Left lung (tissue), 14 donors: ENCODE measurements around the gene EPS8. TPM values are rescaled to one million over a fixed set of nuclear protein-coding genes. Genes with fewer than 3 reads are reported as not detected.

ENCODE experiments used
- ATAC-seq: fragments of 200-7000 bp; cut with Tn5 transposase; one replicate; pipeline ENCODE4 v1.9.1; 2020; ENCODE audit warnings: moderate library complexity
- DNase-seq, 4 donors: peaks; one replicate each; pipeline ENCODE4 v3.0.0-alpha.2; 2013 to 2020
- H3K27ac ChIP-seq, 2 donors: fragments of 200-600 bp; sonication (generic) in 1 of 2; one replicate each; pipeline versions ENCODE4 v1.5.0 to v1.8.0; 2020 to 2021
- H3K27me3 ChIP-seq, 2 donors: fragments of 200-600 bp; sonication (generic) in 1 of 2; one replicate each; pipeline versions ENCODE4 v1.5.0 to v1.8.0; 2020 to 2021
- H3K36me3 ChIP-seq, 2 donors: fragments of 200-600 bp; sonication (generic) in 1 of 2; one replicate each; pipeline versions ENCODE4 v1.5.0 to v1.8.0; 2020 to 2021
- H3K4me1 ChIP-seq, 2 donors: fragments of 200-600 bp; one replicate each; pipeline ENCODE4 v1.8.0; 2021
- H3K4me3 ChIP-seq, 2 donors: fragments of 200-600 bp; sonication (generic) in 1 of 2; one replicate each; pipeline versions ENCODE4 v1.5.0 to v1.8.0; 2020 to 2021; ENCODE audit warnings: mild to moderate bottlenecking in 1 of 2
- H3K9me3 ChIP-seq, 2 donors: fragments of 200-600 bp; sonication (generic) in 1 of 2; one replicate each; pipeline versions ENCODE4 v1.5.0 to v1.8.0; 2020 to 2021
- intact Hi-C, 2 donors: fragments of 100-400 bp; cut with DNase I; formaldehyde crosslinking; loops; one replicate each; pipeline versions ENCODE4 v1.11.2 to v1.14.2; 2022
- long read RNA-seq, 12 donors: library from polyadenylated mRNA in 2 of 12; unstranded in 2 of 12; transcript quantifications; one replicate each; pipeline ENCODE4 v2.0.0 and lab custom pipeline, GENCODE V29; 2019 to 2026
- polyA plus RNA-seq, 6 donors: library from polyadenylated mRNA; unstranded; fragments of 120-200 nt; gene quantifications; one replicate each; pipeline ENCODE4 v1.2.1, GENCODE V29; 2013; ENCODE audit not compliant: insufficient read length in 6 of 6
- total RNA-seq, 2 donors: library from RNA; stranded (reverse); fragmentation: NEBNext Ultra II Directional; extraction: Animal tissue kit (Norgen Biotek cat#: 25700); gene quantifications; one replicate each; pipeline ENCODE4 v1.2.1, GENCODE V29; 2021
- TF ChIP-seq, protein P1 (sequence below), 2 donors: fragments of 200-600 bp; sonication (generic) in 1 of 2; IDR thresholded peaks; one replicate each; pipeline versions ENCODE4 v1.5.0 to v1.8.0; 2021; ENCODE audit warnings: antibody characterized with exemption in 2 of 2
- donor health status: DM: no; HTN: yes; CAD: no.
- donor health status: DM: no; HTN: no; CAD: no.

Gene EPS8
- total RNA-seq (10 to 100 TPM; 58.2 to 64.8 TPM), polyA plus RNA-seq (10 to 100 TPM; 29.0 to 44.8 (median 40.0) TPM)
- long read RNA-seq, donor 1, partial matches to known transcripts, result 172 of 174 reads
- long read RNA-seq, donor 1, other reads (novel, unspliced or antisense), result 0 of 174 reads
- long read RNA-seq, donor 2, partial matches to known transcripts, result 240 of 330 reads
- long read RNA-seq, donor 2, other reads (novel, unspliced or antisense), result 89 of 330 reads
- long read RNA-seq, donor 3, partial matches to known transcripts, result 0 of 1 reads
- long read RNA-seq, donor 3, other reads (novel, unspliced or antisense), result 0 of 1 reads
- long read RNA-seq, donor 4, partial matches to known transcripts, result 11 of 14 reads
- long read RNA-seq, donor 4, other reads (novel, unspliced or antisense), result 1 of 14 reads
- long read RNA-seq, donor 5, partial matches to known transcripts, result 6 of 9 reads
- long read RNA-seq, donor 5, other reads (novel, unspliced or antisense), result 0 of 9 reads
- long read RNA-seq, donor 6, partial matches to known transcripts, result 0 of 1 reads
- long read RNA-seq, donor 6, other reads (novel, unspliced or antisense), result 0 of 1 reads
- long read RNA-seq, donor 7, partial matches to known transcripts, result 59 of 99 reads
- long read RNA-seq, donor 7, other reads (novel, unspliced or antisense), result 39 of 99 reads
- long read RNA-seq, donor 8, partial matches to known transcripts, result 114 of 197 reads
- long read RNA-seq, donor 8, other reads (novel, unspliced or antisense), result 80 of 197 reads
- long read RNA-seq, donor 9, result 0 reads
- long read RNA-seq, donor 10, partial matches to known transcripts, result 16 of 18 reads
- long read RNA-seq, donor 10, other reads (novel, unspliced or antisense), result 1 of 18 reads
- long read RNA-seq, donor 11, partial matches to known transcripts, result 17 of 20 reads
- long read RNA-seq, donor 11, other reads (novel, unspliced or antisense), result 0 of 20 reads
- long read RNA-seq, donor 12, transcript EPS8-221 (21 exons, 3,873 nt), result major isoform, 5 of 130 reads
- long read RNA-seq, donor 12, partial matches to known transcripts, result 120 of 130 reads
- long read RNA-seq, donor 12, other reads (novel, unspliced or antisense), result 5 of 130 reads

DNA sequence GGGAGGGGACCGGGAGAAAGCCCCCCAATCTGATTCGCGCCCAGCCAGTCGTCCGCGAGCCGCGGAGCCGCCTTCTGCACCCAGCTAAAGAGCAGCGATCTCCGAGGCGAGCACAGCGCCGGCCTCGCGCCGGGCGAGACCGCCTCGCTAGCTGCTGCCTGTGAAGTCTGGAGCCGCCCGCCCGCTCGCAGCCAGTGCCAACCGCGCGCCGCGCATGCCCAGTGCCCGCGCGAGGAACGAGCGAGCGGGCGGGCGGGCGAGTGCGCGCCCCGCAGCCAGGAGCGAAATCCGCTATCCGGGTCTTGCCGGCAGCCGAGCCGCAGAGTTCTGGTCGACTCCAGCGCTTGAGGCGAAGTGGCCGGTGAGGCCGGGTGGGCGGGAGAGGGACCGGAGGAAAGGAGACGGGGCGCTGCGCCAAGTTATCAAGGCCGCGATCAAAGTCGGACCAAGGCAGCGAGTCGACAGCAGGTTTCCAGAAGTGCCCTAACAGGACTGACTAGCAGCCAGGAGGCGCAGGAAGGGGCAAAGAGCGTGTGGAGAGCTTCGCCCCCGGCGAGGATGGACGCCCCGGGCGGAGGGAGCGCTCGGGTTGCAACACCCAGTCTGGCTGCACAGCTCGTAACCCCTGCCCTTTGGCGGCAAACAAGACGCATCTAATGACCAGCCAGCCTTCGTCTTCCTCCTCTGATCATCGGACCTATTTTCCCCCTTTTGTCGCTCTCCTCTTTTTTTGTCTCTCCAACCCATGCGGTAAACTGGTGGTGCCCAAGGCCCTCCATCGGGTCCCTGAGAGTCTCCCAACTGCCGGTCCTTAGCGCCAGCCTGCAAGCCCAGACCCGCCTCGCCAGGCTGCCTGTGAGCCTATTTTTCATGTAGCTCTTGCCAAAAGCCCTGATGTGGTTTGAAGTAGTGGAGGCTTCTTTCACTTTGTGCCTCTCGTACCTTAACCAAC, at the start of gene EPS8:
TSS of gene EPS8 (minus strand) at position 169 of the 952 bp plus-strand sequence. CDS start 106,437 bp downstream, outside the sequence.
- Histone ChIP-seq H3K9me3 (no peaks in the 10 kb centered on the region), H3K4me3 (peak within 1 kb of the TSS; percentile 57 to 63), H3K36me3 (no peaks in the 10 kb centered on the region), H3K4me1 (peaks cover 0 to 17% of the 10 kb centered on the region in 2 donors), H3K27ac (peak within 1 kb of the TSS; percentile 81 to 86), H3K27me3 (peaks cover 0 to 41% of the 10 kb centered on the region in 2 donors)
- TF ChIP-seq, protein P1, sequence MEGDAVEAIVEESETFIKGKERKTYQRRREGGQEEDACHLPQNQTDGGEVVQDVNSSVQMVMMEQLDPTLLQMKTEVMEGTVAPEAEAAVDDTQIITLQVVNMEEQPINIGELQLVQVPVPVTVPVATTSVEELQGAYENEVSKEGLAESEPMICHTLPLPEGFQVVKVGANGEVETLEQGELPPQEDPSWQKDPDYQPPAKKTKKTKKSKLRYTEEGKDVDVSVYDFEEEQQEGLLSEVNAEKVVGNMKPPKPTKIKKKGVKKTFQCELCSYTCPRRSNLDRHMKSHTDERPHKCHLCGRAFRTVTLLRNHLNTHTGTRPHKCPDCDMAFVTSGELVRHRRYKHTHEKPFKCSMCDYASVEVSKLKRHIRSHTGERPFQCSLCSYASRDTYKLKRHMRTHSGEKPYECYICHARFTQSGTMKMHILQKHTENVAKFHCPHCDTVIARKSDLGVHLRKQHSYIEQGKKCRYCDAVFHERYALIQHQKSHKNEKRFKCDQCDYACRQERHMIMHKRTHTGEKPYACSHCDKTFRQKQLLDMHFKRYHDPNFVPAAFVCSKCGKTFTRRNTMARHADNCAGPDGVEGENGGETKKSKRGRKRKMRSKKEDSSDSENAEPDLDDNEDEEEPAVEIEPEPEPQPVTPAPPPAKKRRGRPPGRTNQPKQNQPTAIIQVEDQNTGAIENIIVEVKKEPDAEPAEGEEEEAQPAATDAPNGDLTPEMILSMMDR (IDR thresholded peaks at IDR 0.05), result no peak
- peak; percentile 88 to 96 (median 92) for DNase-seq
- peak; percentile 91 for ATAC-seq
- intact Hi-C loops, result no loop called here

DNA sequence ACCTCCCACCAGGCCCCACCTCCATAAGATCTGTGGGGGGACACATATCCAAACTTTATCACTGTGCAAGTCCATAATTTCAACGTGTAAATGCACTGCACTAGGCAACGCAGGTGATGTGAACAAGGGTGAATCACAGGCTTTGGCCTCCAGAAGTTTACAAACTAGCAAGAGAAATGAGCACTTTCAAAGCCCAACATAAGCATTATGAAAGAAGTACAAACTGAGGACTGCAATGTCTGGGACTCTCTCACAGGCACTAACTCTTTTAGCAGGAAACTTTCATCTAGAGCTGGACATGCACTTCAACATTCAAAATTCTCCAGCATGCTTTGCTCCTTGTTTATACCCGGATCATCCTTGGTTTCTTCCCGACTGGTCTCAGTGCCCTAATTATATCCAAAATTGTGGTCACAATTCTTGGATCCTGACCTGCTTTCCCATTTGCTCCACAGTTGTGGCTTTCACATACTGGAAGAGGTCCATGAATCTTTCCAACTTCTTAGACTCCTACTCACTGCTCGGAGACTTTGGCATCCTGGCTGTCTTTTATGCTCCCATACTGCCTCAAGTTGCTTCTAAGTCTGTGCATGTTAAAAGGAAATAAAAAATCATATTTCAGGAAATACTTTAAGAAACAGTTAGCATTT, 48.1 kb upstream of the EPS8 start:
- H3K4me1 ChIP-seq, result no peaks in the 10 kb centered on the region
- ATAC-seq, result peak; percentile 70

DNA sequence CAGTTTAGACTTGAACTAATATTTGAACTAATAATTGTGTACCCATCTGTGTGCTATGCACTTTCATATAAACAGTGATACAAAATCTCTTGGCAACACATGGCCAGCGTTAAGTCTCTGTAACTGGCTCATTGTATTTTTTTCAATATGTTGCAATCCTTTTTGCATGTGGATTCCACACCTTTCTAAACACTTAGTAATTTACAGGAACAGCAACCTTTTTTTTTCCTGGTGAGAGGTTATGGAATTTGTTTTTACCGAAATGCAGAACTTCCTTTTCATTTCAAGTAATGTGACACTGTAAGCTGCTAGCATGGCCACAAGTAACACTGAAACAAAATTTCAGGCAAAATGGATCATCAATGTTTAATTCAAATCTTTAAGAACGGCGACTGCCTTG, 45.4 kb upstream of the EPS8 start:
- Histone ChIP-seq H3K27me3 (no peaks in the 10 kb centered on the region), H3K36me3 (no peaks in the 10 kb centered on the region), H3K4me1 (no peaks in the 10 kb centered on the region), H3K4me3 (no peak overlapping the region), H3K27ac (no peak overlapping the region), H3K9me3 (peaks cover 0 to 4% of the 10 kb centered on the region in 2 donors)
- intact Hi-C loops, result no loop called here
- ATAC-seq, result peak; percentile 52
- TF ChIP-seq, protein P1 (IDR thresholded peaks at IDR 0.05), result no peak
- no peak for DNase-seq

More for the DNA sequence above, 48.1 kb upstream of the EPS8 start:
- no peak overlapping the region for H3K4me3 ChIP-seq
- no peak overlapping the region for H3K27ac ChIP-seq
- no peaks in the 10 kb centered on the region for H3K27me3 ChIP-seq
- no peaks in the 10 kb centered on the region for H3K36me3 ChIP-seq
- TF ChIP-seq, protein P1 (IDR thresholded peaks at IDR 0.05), result no peak
- H3K9me3 ChIP-seq, result peaks cover 0 to 4% of the 10 kb centered on the region in 2 donors
- intact Hi-C loops, result no loop called here
- DNase-seq, result no peak

DNA sequence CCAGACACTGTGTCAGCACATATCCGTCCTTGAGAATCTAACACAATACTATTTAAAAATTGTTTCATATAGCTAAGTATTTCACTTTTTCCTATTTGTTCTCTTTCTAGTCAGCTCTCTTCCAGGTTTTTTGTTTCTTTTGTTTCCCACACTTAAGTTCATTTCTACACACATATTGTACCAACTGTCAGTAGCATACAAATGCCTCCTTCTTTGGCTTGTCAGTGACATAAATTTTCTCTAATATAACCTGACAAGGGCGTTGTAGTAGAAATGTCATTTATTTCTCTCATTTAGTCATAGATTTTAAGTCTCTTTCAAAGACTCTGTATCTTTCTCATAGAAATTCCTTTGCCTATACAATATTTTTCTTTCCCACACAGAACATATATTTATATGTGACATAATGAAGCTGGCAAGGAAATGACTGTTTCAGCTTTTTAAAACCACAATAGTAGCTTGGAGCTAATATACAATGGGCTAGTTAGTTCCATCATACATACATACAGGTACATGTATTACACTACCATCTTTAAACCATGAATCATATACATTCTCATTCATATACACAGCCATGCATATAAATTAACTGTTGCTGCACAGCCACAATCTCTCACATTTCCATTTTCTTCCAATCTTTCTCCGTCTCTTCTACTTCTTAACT, 42.3 kb upstream of the EPS8 start:
- H3K27me3 ChIP-seq, result no peaks in the 10 kb centered on the region
- DNase-seq (no peak), ATAC-seq (no peak)
- no peaks in the 10 kb centered on the region for H3K9me3 ChIP-seq
- no peak overlapping the region for H3K27ac ChIP-seq
- no peak overlapping the region for H3K4me3 ChIP-seq
- H3K4me1 ChIP-seq, result no peaks in the 10 kb centered on the region
- intact Hi-C loops, result no loop called here
- TF ChIP-seq, protein P1 (IDR thresholded peaks at IDR 0.05), result no peak
- H3K36me3 ChIP-seq, result no peaks in the 10 kb centered on the region
